ENCODE measurements around the gene TBCA.
A peak's percentile ranks its signal among the peaks of the same experiment; 100 is the strongest.
"Not testable (repeated sequence)": the region's sequence is repeated elsewhere in the genome, so short reads cannot be mapped to it uniquely, and the experiment has no call there.

Gene TBCA

GRCh38 chr5:77758141-77758938 is 17.8 kb downstream of the TBCA start:
- DNase-seq (ENCODE audit: insufficient read length, low spot score) (no peak), FAIRE-seq (no peak)
- TF ChIP-seq POLR2A (IDR thresholded peaks at IDR 0.05; ENCODE audit: low read depth, low read length) = no peak

- no peak for TF ChIP-seq POLR2A (IDR thresholded peaks at IDR 0.05; ENCODE audit: low read depth, low read length)
- DNase-seq (ENCODE audit: insufficient read length, low spot score) (no peak), FAIRE-seq (no peak)
These were observed 24.7 kb downstream of the TBCA start for GRCh38 chr5:77751328-77752023.

- DNase-seq (ENCODE audit: insufficient read length, low spot score); FAIRE-seq: not testable (repeated sequence)
These were observed 25.2 kb downstream of the TBCA start for GRCh38 chr5:77750928-77751327.

DNA sequence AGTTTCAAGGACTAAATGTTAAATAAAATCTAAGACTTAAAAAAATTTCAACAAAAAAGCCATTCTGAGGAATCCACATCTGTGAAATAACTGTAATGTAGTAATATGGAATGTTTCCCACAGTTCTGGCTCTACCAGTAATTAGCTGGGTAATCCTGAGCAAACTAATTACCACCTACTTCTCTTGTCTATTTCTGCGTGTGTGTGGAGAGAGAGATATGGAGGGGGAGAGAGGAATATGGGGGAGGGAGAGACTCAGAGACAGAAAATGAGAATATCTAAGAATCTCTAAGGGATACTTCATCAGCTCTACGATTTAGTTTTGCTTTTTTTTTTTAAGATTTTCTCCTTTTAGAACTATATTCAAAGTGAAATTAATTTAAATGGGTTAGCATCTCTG is 28.0 kb downstream of the TBCA start:
- DNase-seq (ENCODE audit: insufficient read length, low spot score) (no peak), FAIRE-seq (no peak)
- TF ChIP-seq POLR2A (IDR thresholded peaks at IDR 0.05; ENCODE audit: low read depth, low read length) = no peak

DNA sequence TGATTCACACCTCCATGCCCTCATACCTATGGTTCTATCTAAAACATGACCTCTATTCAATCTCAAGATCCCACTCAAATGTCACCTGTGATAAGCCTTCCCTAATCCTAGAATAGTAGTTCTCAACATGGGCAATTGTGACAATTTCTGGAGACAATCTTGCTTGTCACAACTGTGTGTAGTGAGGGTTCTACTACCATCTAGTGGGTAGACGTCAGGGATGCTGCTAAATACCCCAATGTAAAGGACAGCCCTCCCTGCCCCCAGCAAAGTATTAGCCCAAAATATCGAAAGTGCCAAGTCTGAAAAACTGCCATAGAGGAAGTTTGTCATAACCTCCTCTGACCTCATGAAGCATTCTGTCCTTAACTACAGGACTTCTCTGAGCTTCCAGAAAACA is 32.0 kb downstream of the TBCA start:
- FAIRE-seq (no peak), DNase-seq (ENCODE audit: insufficient read length, low spot score) (no peak)
- TF ChIP-seq POLR2A (IDR thresholded peaks at IDR 0.05; ENCODE audit: low read depth, low read length) = no peak

DNA sequence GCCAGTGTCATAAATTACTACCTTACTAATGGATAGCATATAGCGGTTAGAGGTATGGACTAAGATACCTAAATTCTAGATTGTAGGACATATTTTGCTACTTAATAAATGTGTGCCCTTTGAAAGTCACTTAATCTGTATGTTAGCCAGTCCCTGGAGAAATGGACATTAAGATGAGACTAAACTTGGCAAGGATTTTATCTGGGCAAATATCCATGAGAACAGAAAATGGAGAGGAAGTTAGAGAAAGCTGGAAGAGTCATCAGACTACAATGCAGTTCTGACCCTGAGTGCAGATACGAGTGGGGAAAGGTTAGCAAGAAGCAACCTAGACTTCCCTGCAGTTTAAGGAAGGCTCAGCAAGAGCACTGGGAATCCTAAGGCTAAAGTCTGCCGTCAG is 33.0 kb downstream of the TBCA start:
- DNase-seq (ENCODE audit: insufficient read length, low spot score) (no peak), FAIRE-seq (no peak)
- TF ChIP-seq POLR2A (IDR thresholded peaks at IDR 0.05; ENCODE audit: low read depth, low read length) = no peak

DNA sequence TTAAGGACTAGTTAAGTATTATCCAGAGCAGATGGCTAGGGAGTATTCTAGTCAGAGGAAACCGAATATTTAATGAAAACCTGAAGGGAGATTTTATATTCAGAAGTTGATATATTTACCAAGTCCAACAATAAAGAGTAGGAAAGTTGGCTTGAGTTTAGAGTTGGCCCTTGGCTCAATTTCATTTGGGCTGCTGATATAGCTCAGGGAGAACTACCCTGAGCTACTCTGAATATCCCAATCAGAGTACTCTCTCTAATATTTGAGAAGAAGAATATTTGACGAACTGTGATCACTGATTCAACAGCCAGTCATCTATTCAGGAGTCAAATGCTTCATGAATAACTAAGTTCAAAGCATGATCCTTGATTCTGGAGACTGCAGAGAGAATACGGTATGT is 34.5 kb downstream of the TBCA start:
- FAIRE-seq (no peak), DNase-seq (ENCODE audit: insufficient read length, low spot score) (no peak)
- no peak for TF ChIP-seq POLR2A (IDR thresholded peaks at IDR 0.05; ENCODE audit: low read depth, low read length)

DNA sequence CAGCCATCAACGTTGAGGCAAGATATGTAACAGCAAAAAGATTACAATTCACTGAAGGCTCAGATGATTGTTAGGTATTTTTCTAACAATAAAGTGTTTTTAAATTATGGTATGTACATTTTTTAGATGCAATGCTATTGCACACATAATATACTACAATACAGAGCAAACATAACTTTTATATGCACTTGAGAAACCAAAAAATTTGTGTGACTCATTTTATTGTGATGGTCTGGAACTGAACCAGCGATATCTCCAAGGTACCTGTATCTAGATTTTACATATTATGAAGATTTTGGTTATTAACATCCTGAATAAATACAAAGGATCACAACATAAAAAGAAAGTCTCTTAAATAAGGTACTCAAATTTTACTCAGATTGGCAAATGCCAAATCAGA is 41.3 kb downstream of the TBCA start:
- DNase-seq (ENCODE audit: insufficient read length, low spot score) = no peak
- TF ChIP-seq POLR2A (IDR thresholded peaks at IDR 0.05; ENCODE audit: low read depth, low read length) = no peak
- no peak for FAIRE-seq

DNA sequence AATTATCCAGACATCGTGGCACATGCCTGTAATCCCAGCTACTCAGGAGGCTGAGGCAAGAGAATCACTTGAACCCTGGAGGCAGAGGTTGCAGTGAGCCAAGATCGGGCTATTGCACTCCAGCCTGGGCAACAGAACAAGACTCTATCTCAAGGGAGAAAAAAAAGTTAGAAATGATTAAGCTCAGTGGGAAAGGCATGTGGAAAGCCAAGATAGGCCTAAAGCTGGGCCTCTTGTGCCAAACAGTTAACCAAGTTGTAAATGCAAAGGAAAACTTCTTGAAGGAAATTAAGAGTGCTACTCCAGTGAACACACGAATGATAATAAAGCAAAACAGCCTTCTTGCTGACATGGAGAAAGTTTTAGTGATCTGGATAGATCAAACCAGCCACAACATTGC is 43.0 kb downstream of the TBCA start:
- FAIRE-seq = no peak
- no peak for TF ChIP-seq POLR2A (IDR thresholded peaks at IDR 0.05; ENCODE audit: low read depth, low read length)
- DNase-seq (ENCODE audit: insufficient read length, low spot score) = no peak

- no peak for TF ChIP-seq POLR2A (IDR thresholded peaks at IDR 0.05; ENCODE audit: low read depth, low read length)
- FAIRE-seq (no peak), DNase-seq (ENCODE audit: insufficient read length, low spot score) (no peak)
These were observed 48.9 kb downstream of the TBCA start for GRCh38 chr5:77727190-77727589.

DNA sequence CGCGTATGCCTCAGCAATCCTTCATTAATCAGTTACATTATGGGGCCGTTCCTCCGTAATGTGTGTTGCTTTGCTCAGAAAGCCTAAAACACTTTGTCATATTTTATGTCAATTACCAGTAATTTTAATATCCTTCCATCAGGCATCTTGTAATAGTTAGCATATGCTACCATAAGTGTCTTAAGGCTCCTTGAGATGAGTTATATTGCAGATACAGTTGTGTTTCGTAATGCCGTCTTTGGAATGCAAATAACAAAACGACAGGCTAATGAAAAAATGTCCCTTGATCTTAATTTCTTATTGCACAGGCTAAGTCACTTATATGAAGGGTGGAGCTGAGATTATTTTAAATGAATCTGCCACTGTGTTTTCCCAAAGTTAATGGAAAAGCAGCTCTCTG is 50.5 kb downstream of the TBCA start:
- TF ChIP-seq POLR2A (IDR thresholded peaks at IDR 0.05; ENCODE audit: low read depth, low read length) = no peak
- no peak for DNase-seq (ENCODE audit: insufficient read length, low spot score)
- FAIRE-seq = no peak

GRCh38 chr5:77724934-77725333 is 51.2 kb downstream of the TBCA start:
- TF ChIP-seq POLR2A (IDR thresholded peaks at IDR 0.05; ENCODE audit: low read depth, low read length) = no peak
- DNase-seq (ENCODE audit: insufficient read length, low spot score) (no peak), FAIRE-seq (no peak)

GRCh38 chr5:77719666-77720363 is 56.3 kb downstream of the TBCA start:
- DNase-seq (ENCODE audit: insufficient read length, low spot score) (no peak), FAIRE-seq (peak; percentile 83)
- no peak for TF ChIP-seq POLR2A (IDR thresholded peaks at IDR 0.05; ENCODE audit: low read depth, low read length)

- no peak for FAIRE-seq
- TF ChIP-seq POLR2A (IDR thresholded peaks at IDR 0.05; ENCODE audit: low read depth, low read length) = no peak
- DNase-seq (ENCODE audit: insufficient read length, low spot score) = no peak
These were observed 57.1 kb downstream of the TBCA start for GRCh38 chr5:77718934-77719610.

Data from H54 (cell line).